NCI-H1092 treated with DMSO at 0.1 percent for 48 hours (cell line): ENCODE results near the gene TRMT6.

Experiments
- DNase-seq: peaks from one replicate; lab custom pipeline; 2025; lab: John Stamatoyannopoulos, UW

Gene TRMT6

GRCh38 chr20:5895626-5896025 is 54.7 kb downstream of the TRMT6 start:
- no peak for DNase-seq

GRCh38 chr20:5893621-5894020 is 56.7 kb downstream of the TRMT6 start:
- no peak for DNase-seq

- DNase-seq = no peak
Observed at GRCh38 chr20:5893052-5893451, 57.3 kb downstream of the TRMT6 start.

- DNase-seq = no peak
Observed at GRCh38 chr20:5890773-5891441, 59.4 kb downstream of the TRMT6 start.

- DNase-seq = no peak
Observed at GRCh38 chr20:5888041-5888440, 62.3 kb downstream of the TRMT6 start.

GRCh38 chr20:5887386-5887785 is 62.9 kb downstream of the TRMT6 start:
- DNase-seq = no peak
